ENCODE data around the gene HIGD2B.
A peak's percentile ranks its signal among the peaks of the same experiment; 100 is the strongest.
"Not testable (repeated sequence)": the region's sequence is repeated elsewhere in the genome, so short reads cannot be mapped to it uniquely, and the experiment has no call there.

The HIGD2B gene

GRCh38 chr15:72727154-72727553, 41.2 kb upstream of the HIGD2B start:
- no peak overlapping the region for H3K4me3 ChIP-seq (ENCODE audit: low read depth, low read length)
- DNase-seq (ENCODE audit: low read depth), result no peak

GRCh38 chr15:72725851-72726250, 39.9 kb upstream of the HIGD2B start:
- DNase-seq (ENCODE audit: low read depth); H3K4me3 ChIP-seq (ENCODE audit: low read depth, low read length): not testable (repeated sequence)

More at GRCh38 chr15:72727154-72727553, 41.2 kb upstream of the HIGD2B start:
- TF ChIP-seq CTCF (conservative IDR thresholded peaks at IDR 0.05; ENCODE audit: low read depth, low read length), result no peak

GRCh38 chr15:72725446-72725845, 39.5 kb upstream of the HIGD2B start:
- H3K4me3 ChIP-seq (ENCODE audit: low read depth, low read length), result no peak overlapping the region
- no peak for TF ChIP-seq CTCF (conservative IDR thresholded peaks at IDR 0.05; ENCODE audit: low read depth, low read length)
- DNase-seq (ENCODE audit: low read depth), result no peak

GRCh38 chr15:72724028-72724427, 38.0 kb upstream of the HIGD2B start:
- TF ChIP-seq CTCF (conservative IDR thresholded peaks at IDR 0.05; ENCODE audit: low read depth, low read length), result no peak
- DNase-seq (ENCODE audit: low read depth), result peak; percentile 13
- no peak overlapping the region for H3K4me3 ChIP-seq (ENCODE audit: low read depth, low read length)

GRCh38 chr15:72722071-72722696, 36.2 kb upstream of the HIGD2B start:
- TF ChIP-seq CTCF (conservative IDR thresholded peaks at IDR 0.05; ENCODE audit: low read depth, low read length), result peak; percentile 89
- peak; percentile 88 for DNase-seq (ENCODE audit: low read depth)
- no peak overlapping the region for H3K4me3 ChIP-seq (ENCODE audit: low read depth, low read length)

GRCh38 chr15:72708551-72709303, 22.7 kb upstream of the HIGD2B start:
- not testable (repeated sequence) for DNase-seq (ENCODE audit: low read depth); H3K4me3 ChIP-seq (ENCODE audit: low read depth, low read length)

- no peak for DNase-seq (ENCODE audit: low read depth)
- H3K4me3 ChIP-seq (ENCODE audit: low read depth, low read length), result no peak overlapping the region
- TF ChIP-seq CTCF (conservative IDR thresholded peaks at IDR 0.05; ENCODE audit: low read depth, low read length), result no peak
Observed at GRCh38 chr15:72706266-72706665, 20.3 kb upstream of the HIGD2B start.

GRCh38 chr15:72700076-72700475, 14.1 kb upstream of the HIGD2B start:
- no peak for DNase-seq (ENCODE audit: low read depth)
- H3K4me3 ChIP-seq (ENCODE audit: low read depth, low read length), result no peak overlapping the region
- no peak for TF ChIP-seq CTCF (conservative IDR thresholded peaks at IDR 0.05; ENCODE audit: low read depth, low read length)
